K562 (cell line): ENCODE data around the gene ZKSCAN5. TPM values are rescaled to one million over a fixed set of nuclear protein-coding genes. Genes with fewer than 3 reads are reported as not detected.

Experiments used
- CCNT2 ChIP-seq: IDR thresholded peaks from 2 replicates; pipeline ENCODE4 v1.6.1; 2011; ENCODE audit warnings: borderline replicate concordance, low read depth, mild to moderate bottlenecking, moderate library complexity, mixed read lengths, low read length; ENCODE audit not compliant: insufficient read length; ENCODE audit errors: extremely low read depth
- DIDO1 ChIP-seq: fragments of 450-650 bp; IDR thresholded peaks from 2 replicates; pipeline ENCODE4 v1.6.1; 2016; ENCODE audit warnings: low read depth, missing biosample characterization, missing genetic modification characterization
- E2F8 ChIP-seq: fragments of 450-650 bp; IDR thresholded peaks from 2 replicates; pipeline ENCODE4 v1.7.1; 2018; ENCODE audit warnings: mild to moderate bottlenecking, low read depth; ENCODE audit not compliant: partially characterized antibody
- ELF4 ChIP-seq: fragments of 450-650 bp; formaldehyde crosslinking; IDR thresholded peaks from 2 replicates; pipeline ENCODE4 v1.4.0; 2022; ENCODE audit warnings: missing genetic modification characterization
- ESRRA ChIP-seq: fragments of 450-650 bp; IDR thresholded peaks from 2 replicates; pipeline ENCODE4 v1.6.1; 2014; ENCODE audit warnings: low read depth, mild to moderate bottlenecking, moderate library complexity, borderline replicate concordance
- HNRNPH1 ChIP-seq: fragments of 200-400 bp; formaldehyde crosslinking; optimal IDR thresholded peaks from 2 replicates; pipeline ENCODE3; 2017; ENCODE audit warnings: low read depth, mild to moderate bottlenecking, low read length, moderate library complexity
- MEIS2 ChIP-seq: fragments of 450-650 bp; IDR thresholded peaks from 2 replicates; pipeline ENCODE4 v1.6.1; 2014; ENCODE audit warnings: mild to moderate bottlenecking; ENCODE audit not compliant: partially characterized antibody
- PHF8 ChIP-seq: fragments of 200-600 bp; sonication (generic); IDR thresholded peaks from 2 replicates; pipeline ENCODE4 v1.6.1; 2012; ENCODE audit warnings: mixed run types, mild to moderate bottlenecking, inconsistent platforms, low read length, moderate library complexity, borderline replicate concordance
- POLR2B ChIP-seq: fragments of 450-650 bp; IDR thresholded peaks from 2 replicates; pipeline ENCODE4 v1.6.1; 2018; ENCODE audit warnings: low read depth; ENCODE audit not compliant: partially characterized antibody
- SRSF3 ChIP-seq: fragments of 200-400 bp; formaldehyde crosslinking; IDR thresholded peaks from 2 replicates; pipeline ENCODE4 v1.6.1; 2016; ENCODE audit warnings: mild to moderate bottlenecking, low read length, moderate library complexity; ENCODE audit not compliant: insufficient read depth
- TAF1 ChIP-seq: IDR thresholded peaks from 2 replicates; pipeline ENCODE4 v1.6.1; 2011; ENCODE audit warnings: mild to moderate bottlenecking, low read length, moderate library complexity; ENCODE audit not compliant: insufficient read depth, control insufficient read depth, severe bottlenecking; ENCODE audit errors: extremely low read depth
- TBL1XR1 ChIP-seq, 2 experiments: IDR thresholded peaks; 2 replicates each; pipeline ENCODE4 v1.6.1; 2012; ENCODE audit warnings: improper control_type of control experiment in 2 of 2, low read length in 2 of 2, mild to moderate bottlenecking in 1 of 2
- TRIM24 ChIP-seq, 2 experiments: fragments of 450-650 bp; IDR thresholded peaks; 2 replicates each; pipeline ENCODE4 v1.6.1; 2016
- ZBTB9 ChIP-seq: fragments of 450-650 bp; formaldehyde crosslinking; IDR thresholded peaks from 2 replicates; pipeline ENCODE4 v1.4.0; 2020; ENCODE audit warnings: mild to moderate bottlenecking, moderate library complexity
- ZZZ3 ChIP-seq: fragments of 450-650 bp; IDR thresholded peaks from 2 replicates; pipeline ENCODE4 v1.6.1; 2016; ENCODE audit warnings: antibody characterized with exemption, mild to moderate bottlenecking, moderate library complexity
- polyA plus RNA-seq, 8 experiments: library from polyadenylated mRNA; depleted of rRNA in 4 of 8; stranded (reverse) in 5 of 8; unstranded in 3 of 8; fragments of >200 nt; fragmentation: Nextera tagmentation in 2 of 8; fragmentation: Illumina TruSeq in 1 of 8; extraction: Ambion mirVana in 2 of 8; extraction: Trizol in 1 of 8; gene quantifications; 2 replicates each; pipeline versions ENCODE4 v1.2.1 to v1.2.3, GENCODE V29; 2011 to 2014; ENCODE audit warnings: inconsistent platforms in 1 of 8, missing spikeins in 1 of 8
- total RNA-seq, 7 experiments: library from RNA; depleted of rRNA in 6 of 7; stranded (reverse); fragments of >200 nt in 6 of 7; fragmentation: Illumina TruSeq in 2 of 7; extraction: Trizol in 2 of 7; gene quantifications; 2 replicates each; pipeline versions ENCODE4 v1.2.1 to v1.2.3, GENCODE V29; 2011 to 2021; ENCODE audit warnings: low replicate concordance in 1 of 7
- TF ChIP-seq, protein P1 (sequence below), 3 experiments: fragments of 200-800 bp in 1 of 3; fragments of 250-450 bp in 1 of 3; fragments of 450-650 bp in 1 of 3; sonication (Bioruptor Pico) in 1 of 3; sonication (Bioruptor generic) in 1 of 3; formaldehyde crosslinking in 1 of 3; IDR thresholded peaks; 2 replicates each; pipeline versions ENCODE4 v1.6.1 to v1.8.0; 2016 to 2022; ENCODE audit warnings: mild to moderate bottlenecking in 2 of 3, missing genetic modification characterization in 2 of 3, missing compliant biosample characterization in 1 of 3, moderate library complexity in 1 of 3
- TF ChIP-seq, protein P2 (sequence below): sonication (generic); formaldehyde crosslinking; IDR thresholded peaks from 2 replicates; pipeline ENCODE4 v1.9.0; 2022; ENCODE audit warnings: mild to moderate bottlenecking, missing genetic modification reagents

ZKSCAN5 gene
- total and polyA plus RNA-seq, 9 of the 15 experiments (the other 6 are each of a cell fraction or from before 2014, with no cell fraction given), result 4.2 to 19.0 (median 15.0) TPM

GRCh38 chr7:99558306-99559174, 54.1 kb downstream of the ZKSCAN5 start, which contains the start of gene ZNF655 (continued):
- TF ChIP-seq E2F8, result peak; percentile 100
- peak; percentile 58; the same call in 1 of the 2 replicates for TF ChIP-seq ZBTB9 (CRISPR knock-in tag)
- peak; percentile 91 for TF ChIP-seq POLR2B
- no peak for TF ChIP-seq HNRNPH1
- peak; percentile 35 for TF ChIP-seq MEIS2
- no peak; the same call in 1 of the 2 replicates for TF ChIP-seq ELF4 (CRISPR knock-in tag)
- peak; percentile 13; the same call in 1 of the 2 replicates for TF ChIP-seq DIDO1 (tag)
- peak; percentile 91 for TF ChIP-seq TAF1
- peak; percentile 23 to 26; a peak in 2 of 4 replicates for TF ChIP-seq TBL1XR1 (IDR thresholded peaks at IDR 0.05; ENCODE audit: low read length in 2 of 2)
- peak in 1 of 2 experiments; percentile 43; a peak in 1 of 4 replicates for TF ChIP-seq TRIM24 (IDR thresholded peaks at IDR 0.05)
- TF ChIP-seq CCNT2, result peak; percentile 24
- TF ChIP-seq ZZZ3, result peak; percentile 99
- peak; percentile 94 for TF ChIP-seq PHF8
- TF ChIP-seq, protein P1, sequence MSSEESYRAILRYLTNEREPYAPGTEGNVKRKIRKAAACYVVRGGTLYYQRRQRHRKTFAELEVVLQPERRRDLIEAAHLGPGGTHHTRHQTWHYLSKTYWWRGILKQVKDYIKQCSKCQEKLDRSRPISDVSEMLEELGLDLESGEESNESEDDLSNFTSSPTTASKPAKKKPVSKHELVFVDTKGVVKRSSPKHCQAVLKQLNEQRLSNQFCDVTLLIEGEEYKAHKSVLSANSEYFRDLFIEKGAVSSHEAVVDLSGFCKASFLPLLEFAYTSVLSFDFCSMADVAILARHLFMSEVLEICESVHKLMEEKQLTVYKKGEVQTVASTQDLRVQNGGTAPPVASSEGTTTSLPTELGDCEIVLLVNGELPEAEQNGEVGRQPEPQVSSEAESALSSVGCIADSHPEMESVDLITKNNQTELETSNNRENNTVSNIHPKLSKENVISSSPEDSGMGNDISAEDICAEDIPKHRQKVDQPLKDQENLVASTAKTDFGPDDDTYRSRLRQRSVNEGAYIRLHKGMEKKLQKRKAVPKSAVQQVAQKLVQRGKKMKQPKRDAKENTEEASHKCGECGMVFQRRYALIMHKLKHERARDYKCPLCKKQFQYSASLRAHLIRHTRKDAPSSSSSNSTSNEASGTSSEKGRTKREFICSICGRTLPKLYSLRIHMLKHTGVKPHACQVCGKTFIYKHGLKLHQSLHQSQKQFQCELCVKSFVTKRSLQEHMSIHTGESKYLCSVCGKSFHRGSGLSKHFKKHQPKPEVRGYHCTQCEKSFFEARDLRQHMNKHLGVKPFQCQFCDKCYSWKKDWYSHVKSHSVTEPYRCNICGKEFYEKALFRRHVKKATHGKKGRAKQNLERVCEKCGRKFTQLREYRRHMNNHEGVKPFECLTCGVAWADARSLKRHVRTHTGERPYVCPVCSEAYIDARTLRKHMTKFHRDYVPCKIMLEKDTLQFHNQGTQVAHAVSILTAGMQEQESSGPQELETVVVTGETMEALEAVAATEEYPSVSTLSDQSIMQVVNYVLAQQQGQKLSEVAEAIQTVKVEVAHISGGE (CRISPR knock-in tag; IDR thresholded peaks at IDR 0.05), result peak in 1 of 3 experiments; percentile 89; a peak in 3 of 6 replicates
- peak; percentile 65 for TF ChIP-seq ESRRA
- TF ChIP-seq, protein P2, sequence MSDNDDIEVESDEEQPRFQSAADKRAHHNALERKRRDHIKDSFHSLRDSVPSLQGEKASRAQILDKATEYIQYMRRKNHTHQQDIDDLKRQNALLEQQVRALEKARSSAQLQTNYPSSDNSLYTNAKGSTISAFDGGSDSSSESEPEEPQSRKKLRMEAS (CRISPR knock-in tag), result peak; percentile 29
- peak; percentile 91; the same call in 1 of the 2 replicates for TF ChIP-seq SRSF3
